ENCODE data around the gene SFXN5. TPM values are rescaled to one million over a fixed set of nuclear protein-coding genes. Genes with fewer than 3 reads are reported as not detected.

The SFXN5 gene
- total RNA-seq, 1 experiment from 2014 or later, result 27.8 TPM

GRCh38 chr2:73004889-73005596 lies 66.5 kb downstream of the SFXN5 start:
- H3K4me1 ChIP-seq (ENCODE audit: control insufficient read depth, insufficient read depth, low read length), result no peaks in the 10 kb centered on the region
- H3K4me3 ChIP-seq (ENCODE audit: low read depth in 2 of 2, low read length in 2 of 2), result no peak overlapping the region
- no TSS peak for BruUV-seq (replicated peaks)
- TF ChIP-seq, protein P1, sequence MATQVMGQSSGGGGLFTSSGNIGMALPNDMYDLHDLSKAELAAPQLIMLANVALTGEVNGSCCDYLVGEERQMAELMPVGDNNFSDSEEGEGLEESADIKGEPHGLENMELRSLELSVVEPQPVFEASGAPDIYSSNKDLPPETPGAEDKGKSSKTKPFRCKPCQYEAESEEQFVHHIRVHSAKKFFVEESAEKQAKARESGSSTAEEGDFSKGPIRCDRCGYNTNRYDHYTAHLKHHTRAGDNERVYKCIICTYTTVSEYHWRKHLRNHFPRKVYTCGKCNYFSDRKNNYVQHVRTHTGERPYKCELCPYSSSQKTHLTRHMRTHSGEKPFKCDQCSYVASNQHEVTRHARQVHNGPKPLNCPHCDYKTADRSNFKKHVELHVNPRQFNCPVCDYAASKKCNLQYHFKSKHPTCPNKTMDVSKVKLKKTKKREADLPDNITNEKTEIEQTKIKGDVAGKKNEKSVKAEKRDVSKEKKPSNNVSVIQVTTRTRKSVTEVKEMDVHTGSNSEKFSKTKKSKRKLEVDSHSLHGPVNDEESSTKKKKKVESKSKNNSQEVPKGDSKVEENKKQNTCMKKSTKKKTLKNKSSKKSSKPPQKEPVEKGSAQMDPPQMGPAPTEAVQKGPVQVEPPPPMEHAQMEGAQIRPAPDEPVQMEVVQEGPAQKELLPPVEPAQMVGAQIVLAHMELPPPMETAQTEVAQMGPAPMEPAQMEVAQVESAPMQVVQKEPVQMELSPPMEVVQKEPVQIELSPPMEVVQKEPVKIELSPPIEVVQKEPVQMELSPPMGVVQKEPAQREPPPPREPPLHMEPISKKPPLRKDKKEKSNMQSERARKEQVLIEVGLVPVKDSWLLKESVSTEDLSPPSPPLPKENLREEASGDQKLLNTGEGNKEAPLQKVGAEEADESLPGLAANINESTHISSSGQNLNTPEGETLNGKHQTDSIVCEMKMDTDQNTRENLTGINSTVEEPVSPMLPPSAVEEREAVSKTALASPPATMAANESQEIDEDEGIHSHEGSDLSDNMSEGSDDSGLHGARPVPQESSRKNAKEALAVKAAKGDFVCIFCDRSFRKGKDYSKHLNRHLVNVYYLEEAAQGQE (IDR thresholded peaks at IDR 0.05; ENCODE audit: insufficient read depth in 1 of 2, low read depth in 2 of 2, low read length in 1 of 2), result no peak
- TF ChIP-seq TCF7L2 (IDR thresholded peaks at IDR 0.05; ENCODE audit: low read depth, low read length) (no peak), CTCF (IDR thresholded peaks at IDR 0.05) (no peak), POLR2AphosphoS5 (IDR thresholded peaks at IDR 0.05; ENCODE audit: low read depth, low read length) (no peak), SIN3A (IDR thresholded peaks at IDR 0.05; ENCODE audit: borderline replicate concordance, insufficient read depth, low read depth, low read length) (no peak)
- no peak overlapping the region for H3K27ac ChIP-seq (ENCODE audit: low read length)
- DNase-seq (ENCODE audit: low read depth, low spot score), result no peak
- intact Hi-C loops (cut with micrococcal nuclease; ENCODE audit: unreplicated experiment), result no loop called here
- no peaks in the 10 kb centered on the region for H3K9me3 ChIP-seq (ENCODE audit: control insufficient read depth, insufficient read depth, low read depth, low read length)
- POLR2A ChIA-PET, result no interaction called here
- no peak for ATAC-seq
- H3K36me3 ChIP-seq (ENCODE audit: control insufficient read depth, insufficient read depth, low read length), result no peaks in the 10 kb centered on the region
- no peaks in the 10 kb centered on the region for H3K27me3 ChIP-seq (ENCODE audit: control insufficient read depth, insufficient read depth, low read length)
- CTCF ChIA-PET, result no interaction called here
- in situ Hi-C loops (cut with HindIII; ENCODE audit: low pct_unique_long_range_greater_than_20kb, low sequenced_read_pairs), result no loop called here

DNA sequence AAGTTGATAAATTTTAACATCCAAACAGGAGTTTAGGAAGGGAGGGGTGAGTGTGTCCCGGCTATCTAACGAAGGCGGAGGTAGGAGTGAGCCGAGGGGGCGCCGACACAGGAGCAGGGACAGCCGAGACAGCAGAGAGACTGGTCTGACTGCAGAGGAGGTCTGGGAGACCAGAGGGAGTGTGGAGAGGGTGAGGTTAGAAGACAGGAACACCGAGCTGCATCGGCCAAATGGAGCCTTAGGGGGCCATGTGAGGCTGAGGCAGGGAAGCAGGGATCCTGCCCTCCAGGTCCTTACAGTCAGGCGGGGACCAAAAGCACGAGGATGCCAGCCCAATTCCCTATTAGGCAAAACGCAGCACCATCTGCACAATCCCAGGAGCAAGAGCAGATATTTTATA lies 67.0 kb downstream of the SFXN5 start:
- intact Hi-C loops (cut with micrococcal nuclease; ENCODE audit: unreplicated experiment), result no loop called here
- BruUV-seq (replicated peaks), result no TSS peak
- Histone ChIP-seq H3K4me1 (ENCODE audit: control insufficient read depth, insufficient read depth, low read length) (no peaks in the 10 kb centered on the region), H3K4me3 (ENCODE audit: low read depth in 2 of 2, low read length in 2 of 2) (no peak overlapping the region), H3K9me3 (ENCODE audit: control insufficient read depth, insufficient read depth, low read depth, low read length) (no peaks in the 10 kb centered on the region), H3K27ac (ENCODE audit: low read length) (no peak overlapping the region), H3K36me3 (ENCODE audit: control insufficient read depth, insufficient read depth, low read length) (no peaks in the 10 kb centered on the region), H3K27me3 (ENCODE audit: control insufficient read depth, insufficient read depth, low read length) (no peaks in the 10 kb centered on the region)
- POLR2A ChIA-PET, result no interaction called here
- no peak for DNase-seq (ENCODE audit: low read depth, low spot score)
- CTCF ChIA-PET, result no interaction called here
- TF ChIP-seq SIN3A (IDR thresholded peaks at IDR 0.05; ENCODE audit: borderline replicate concordance, insufficient read depth, low read depth, low read length) (no peak), POLR2AphosphoS5 (IDR thresholded peaks at IDR 0.05; ENCODE audit: low read depth, low read length) (no peak), CTCF (IDR thresholded peaks at IDR 0.05) (no peak), TCF7L2 (IDR thresholded peaks at IDR 0.05; ENCODE audit: low read depth, low read length) (no peak)
- TF ChIP-seq, protein P1 (IDR thresholded peaks at IDR 0.05; ENCODE audit: insufficient read depth in 1 of 2, low read depth in 2 of 2, low read length in 1 of 2), result no peak
- ATAC-seq, result no peak
- in situ Hi-C loops (cut with HindIII; ENCODE audit: low pct_unique_long_range_greater_than_20kb, low sequenced_read_pairs), result no loop called here

Data from Panc1 (cell line).